Measurements from ENCODE around the gene RECQL. TPM values are rescaled to one million over a fixed set of nuclear protein-coding genes. Genes with fewer than 3 reads are reported as not detected.

Gene RECQL
- total RNA-seq (2013) = 66.7 TPM
- 10 to 100 TPM; 16.0 to 21.7 (median 18.6) TPM for polyA plus RNA-seq
- 13.0 and 14.1 TPM in 2 replicates for polyA minus RNA-seq
- 43.1 to 72.7 (median 62.9) reads per million in 11 experiments for total RNA-seq

- Histone ChIP-seq H3K9ac (ENCODE audit: insufficient read depth, low read length, poor library complexity, severe bottlenecking) (peak within 1 kb of the TSS; percentile 92), H3K79me2 (ENCODE audit: insufficient read depth, low read length) (peaks cover 89% of the 10 kb centered on the region), H3K27me3 (ENCODE audit: control insufficient read depth in 2 of 2, insufficient read depth in 2 of 2, low read length in 2 of 2) (no peaks in the 10 kb centered on the region), H3K36me3 (replicated peaks in 1 of 2; ENCODE audit: control insufficient read depth in 1 of 2, insufficient read depth in 2 of 2, low read length in 2 of 2) (peaks cover 26 to 27% of the 10 kb centered on the region in 2 donors), H3K9me3 (replicated peaks in 1 of 2; ENCODE audit: control insufficient read depth in 1 of 2, insufficient read depth in 1 of 2, low read length in 2 of 2) (no peaks in the 10 kb centered on the region), H3K4me1 (ENCODE audit: control insufficient read depth in 1 of 2, insufficient read depth in 2 of 2, low read length in 2 of 2) (peaks cover 29 to 38% of the 10 kb centered on the region in 2 donors), H3K4me3 (replicated peaks in 1 of 3; ENCODE audit: low read depth in 2 of 3, low read length in 3 of 3) (peak within 1 kb of the TSS; percentile 76 to 86 (median 83)), H3K4me2 (replicated peaks; ENCODE audit: extremely low read depth, low read length, poor library complexity, severe bottlenecking) (peak within 1 kb of the TSS; percentile 81), H4K20me1 (ENCODE audit: insufficient read depth, low read length) (peaks cover 26% of the 10 kb centered on the region), H2AFZ (ENCODE audit: insufficient read depth, low read depth, low read length, poor library complexity, severe bottlenecking) (peak within 1 kb of the TSS; percentile 98), H3K27ac (ENCODE audit: low read depth in 1 of 2, low read length in 2 of 2) (peak within 1 kb of the TSS; percentile 85 to 94)
- peak; percentile 96 to 97 (median 97) for DNase-seq
- intact Hi-C loops (cut with micrococcal nuclease) = loop anchor here in 1 of 2 donors (10.0 kb wide), 1 partner anchor 67 kb away; the partner anchor contains the start of gene PYROXD1
- TF ChIP-seq CTCF (IDR thresholded peaks at IDR 0.05) = no peak
- Mint-ChIP-seq H3K36me3 (peaks cover 27 to 29% of the 10 kb centered on the region in 2 donors), H3K4me3 (no peak within 1 kb of the TSS), H3K9me3 (no peaks in the 10 kb centered on the region), H3K27me3 (ENCODE audit: low read depth in 3 of 3) (no peaks in the 10 kb centered on the region), H3K4me1 (peaks cover 26% of the 10 kb centered on the region), H3K27ac (peak within 1 kb of the TSS in 1 of 7 donors; percentile 40)
- WGBS (ENCODE audit: insufficient coverage) = under 1% methylated on average over 48 of the region's 61 CpGs
Observed at GRCh38 chr12:21501258-21502163, at the start of gene RECQL, which contains the start of gene GOLT1B. Gene RECQL, minus strand, starts transcription at chr12:21501635. Its CDS starts 2,065 bp downstream, at chr12:21499570. Gene GOLT1B, plus strand, starts transcription at chr12:21501789. Its CDS starts 135 bp downstream, at chr12:21501924.

- H3K27ac ChIP-seq (ENCODE audit: low read depth in 1 of 2, low read length in 2 of 2) = no peak overlapping the region
- no peaks in the 10 kb centered on the region for H3K27me3 ChIP-seq (ENCODE audit: control insufficient read depth in 2 of 2, insufficient read depth in 2 of 2, low read length in 2 of 2)
- H3K9me3 ChIP-seq (replicated peaks in 1 of 2; ENCODE audit: control insufficient read depth in 1 of 2, insufficient read depth in 1 of 2, low read length in 2 of 2) = no peaks in the 10 kb centered on the region
- H3K36me3 ChIP-seq (replicated peaks in 1 of 2; ENCODE audit: control insufficient read depth in 1 of 2, insufficient read depth in 2 of 2, low read length in 2 of 2) = no peaks in the 10 kb centered on the region
- DNase-seq = no peak
- H3K4me3 ChIP-seq (replicated peaks in 1 of 3; ENCODE audit: low read depth in 2 of 3, low read length in 3 of 3) = no peak overlapping the region
- WGBS (ENCODE audit: insufficient coverage) = no CpG with 5 or more reads among the region's 1 CpG
- Mint-ChIP-seq H3K4me3 (no peak overlapping the region), H3K27ac (no peak overlapping the region), H3K27me3 (ENCODE audit: low read depth in 3 of 3) (no peaks in the 10 kb centered on the region), H3K36me3 (no peaks in the 10 kb centered on the region), H3K4me1 (no peaks in the 10 kb centered on the region), H3K9me3 (no peaks in the 10 kb centered on the region)
- no peak overlapping the region for H2AFZ ChIP-seq (ENCODE audit: insufficient read depth, low read depth, low read length, poor library complexity, severe bottlenecking)
- intact Hi-C loops (cut with micrococcal nuclease) = no loop called here
- H4K20me1 ChIP-seq (ENCODE audit: insufficient read depth, low read length) = no peaks in the 10 kb centered on the region
- no peaks in the 10 kb centered on the region for H3K79me2 ChIP-seq (ENCODE audit: insufficient read depth, low read length)
- no peak overlapping the region for H3K9ac ChIP-seq (ENCODE audit: insufficient read depth, low read length, poor library complexity, severe bottlenecking)
- no peak overlapping the region for H3K4me2 ChIP-seq (replicated peaks; ENCODE audit: extremely low read depth, low read length, poor library complexity, severe bottlenecking)
- H3K4me1 ChIP-seq (ENCODE audit: control insufficient read depth in 1 of 2, insufficient read depth in 2 of 2, low read length in 2 of 2) = no peaks in the 10 kb centered on the region
- TF ChIP-seq CTCF (IDR thresholded peaks at IDR 0.05) = no peak
Observed at GRCh38 chr12:21547437-21547836, 46.0 kb upstream of the RECQL start.

All from CD14-positive monocyte (primary cell).